Body of pancreas (tissue), 4 donors: Measurements from ENCODE around the gene SYPL2.

Experiments
- POLR2A ChIP-seq, 3 donors: fragments of 450-650 bp; IDR thresholded peaks; one replicate each; pipeline ENCODE4 v1.6.1; 2016; ENCODE audit warnings: antibody characterized with exemption in 3 of 3, mild to moderate bottlenecking in 2 of 3
- TF ChIP-seq, protein P1 (sequence below), 7 experiments: fragments of 450-650 bp in 4 of 7; fragments of 200-600 bp in 3 of 7; sonication (generic) in 3 of 7; IDR thresholded peaks; one replicate each; pipeline ENCODE4 v1.5.1; 2016 to 2019; ENCODE audit warnings: antibody characterized with exemption in 7 of 7

DNA sequence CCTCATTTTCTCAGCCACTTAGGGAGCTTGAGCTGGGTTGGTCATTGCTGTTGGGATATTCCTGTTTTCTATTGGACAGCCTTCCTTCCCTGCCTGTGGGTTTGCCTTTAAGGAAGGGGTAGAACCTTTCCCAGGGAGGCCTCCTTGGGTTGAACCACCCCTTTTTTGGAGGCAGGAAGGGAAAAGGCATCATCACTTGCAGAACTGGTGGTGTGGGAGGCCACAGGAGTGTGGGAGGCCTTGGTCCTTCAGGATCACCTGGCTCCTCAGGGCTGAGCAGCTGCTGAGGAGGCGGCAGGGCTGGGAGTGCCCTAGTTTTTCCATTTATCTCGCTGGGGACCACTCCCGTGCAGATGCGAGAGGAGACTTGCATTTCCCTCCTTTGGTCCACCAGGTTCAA lies 26.9 kb downstream of the SYPL2 start:
- TF ChIP-seq POLR2A (IDR thresholded peaks at IDR 0.05) = no peak
- TF ChIP-seq, protein P1, sequence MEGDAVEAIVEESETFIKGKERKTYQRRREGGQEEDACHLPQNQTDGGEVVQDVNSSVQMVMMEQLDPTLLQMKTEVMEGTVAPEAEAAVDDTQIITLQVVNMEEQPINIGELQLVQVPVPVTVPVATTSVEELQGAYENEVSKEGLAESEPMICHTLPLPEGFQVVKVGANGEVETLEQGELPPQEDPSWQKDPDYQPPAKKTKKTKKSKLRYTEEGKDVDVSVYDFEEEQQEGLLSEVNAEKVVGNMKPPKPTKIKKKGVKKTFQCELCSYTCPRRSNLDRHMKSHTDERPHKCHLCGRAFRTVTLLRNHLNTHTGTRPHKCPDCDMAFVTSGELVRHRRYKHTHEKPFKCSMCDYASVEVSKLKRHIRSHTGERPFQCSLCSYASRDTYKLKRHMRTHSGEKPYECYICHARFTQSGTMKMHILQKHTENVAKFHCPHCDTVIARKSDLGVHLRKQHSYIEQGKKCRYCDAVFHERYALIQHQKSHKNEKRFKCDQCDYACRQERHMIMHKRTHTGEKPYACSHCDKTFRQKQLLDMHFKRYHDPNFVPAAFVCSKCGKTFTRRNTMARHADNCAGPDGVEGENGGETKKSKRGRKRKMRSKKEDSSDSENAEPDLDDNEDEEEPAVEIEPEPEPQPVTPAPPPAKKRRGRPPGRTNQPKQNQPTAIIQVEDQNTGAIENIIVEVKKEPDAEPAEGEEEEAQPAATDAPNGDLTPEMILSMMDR (IDR thresholded peaks at IDR 0.05) = no peak
